Activated naive CD4-positive, alpha-beta T cell treated with anti-CD3 and anti-CD28 coated beads, Interleukin-2, amount 50 U/mL, for 16 hours (primary cell): Measurements from ENCODE around the gene CCDC88B.

ENCODE experiments used
- DNase-seq: peaks from one replicate; pipeline ENCODE4 v3.0.0-alpha.2; 2020

The CCDC88B gene, protein sequence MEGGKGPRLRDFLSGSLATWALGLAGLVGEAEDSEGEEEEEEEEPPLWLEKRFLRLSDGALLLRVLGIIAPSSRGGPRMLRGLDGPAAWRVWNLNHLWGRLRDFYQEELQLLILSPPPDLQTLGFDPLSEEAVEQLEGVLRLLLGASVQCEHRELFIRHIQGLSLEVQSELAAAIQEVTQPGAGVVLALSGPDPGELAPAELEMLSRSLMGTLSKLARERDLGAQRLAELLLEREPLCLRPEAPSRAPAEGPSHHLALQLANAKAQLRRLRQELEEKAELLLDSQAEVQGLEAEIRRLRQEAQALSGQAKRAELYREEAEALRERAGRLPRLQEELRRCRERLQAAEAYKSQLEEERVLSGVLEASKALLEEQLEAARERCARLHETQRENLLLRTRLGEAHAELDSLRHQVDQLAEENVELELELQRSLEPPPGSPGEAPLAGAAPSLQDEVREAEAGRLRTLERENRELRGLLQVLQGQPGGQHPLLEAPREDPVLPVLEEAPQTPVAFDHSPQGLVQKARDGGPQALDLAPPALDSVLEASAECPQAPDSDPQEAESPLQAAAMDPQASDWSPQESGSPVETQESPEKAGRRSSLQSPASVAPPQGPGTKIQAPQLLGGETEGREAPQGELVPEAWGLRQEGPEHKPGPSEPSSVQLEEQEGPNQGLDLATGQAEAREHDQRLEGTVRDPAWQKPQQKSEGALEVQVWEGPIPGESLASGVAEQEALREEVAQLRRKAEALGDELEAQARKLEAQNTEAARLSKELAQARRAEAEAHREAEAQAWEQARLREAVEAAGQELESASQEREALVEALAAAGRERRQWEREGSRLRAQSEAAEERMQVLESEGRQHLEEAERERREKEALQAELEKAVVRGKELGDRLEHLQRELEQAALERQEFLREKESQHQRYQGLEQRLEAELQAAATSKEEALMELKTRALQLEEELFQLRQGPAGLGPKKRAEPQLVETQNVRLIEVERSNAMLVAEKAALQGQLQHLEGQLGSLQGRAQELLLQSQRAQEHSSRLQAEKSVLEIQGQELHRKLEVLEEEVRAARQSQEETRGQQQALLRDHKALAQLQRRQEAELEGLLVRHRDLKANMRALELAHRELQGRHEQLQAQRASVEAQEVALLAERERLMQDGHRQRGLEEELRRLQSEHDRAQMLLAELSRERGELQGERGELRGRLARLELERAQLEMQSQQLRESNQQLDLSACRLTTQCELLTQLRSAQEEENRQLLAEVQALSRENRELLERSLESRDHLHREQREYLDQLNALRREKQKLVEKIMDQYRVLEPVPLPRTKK (N-terminal part only)

GRCh38 chr11:64339754-64340408 is at the start of gene CCDC88B:
TSS of gene CCDC88B (plus strand) at chr11:64340204. CDS start at chr11:64340267, 63 bp downstream.
- DNase-seq, result peak; percentile 82

GRCh38 chr11:64290352-64291261 is 49.4 kb upstream of the CCDC88B start:
- no peak for DNase-seq

DNA sequence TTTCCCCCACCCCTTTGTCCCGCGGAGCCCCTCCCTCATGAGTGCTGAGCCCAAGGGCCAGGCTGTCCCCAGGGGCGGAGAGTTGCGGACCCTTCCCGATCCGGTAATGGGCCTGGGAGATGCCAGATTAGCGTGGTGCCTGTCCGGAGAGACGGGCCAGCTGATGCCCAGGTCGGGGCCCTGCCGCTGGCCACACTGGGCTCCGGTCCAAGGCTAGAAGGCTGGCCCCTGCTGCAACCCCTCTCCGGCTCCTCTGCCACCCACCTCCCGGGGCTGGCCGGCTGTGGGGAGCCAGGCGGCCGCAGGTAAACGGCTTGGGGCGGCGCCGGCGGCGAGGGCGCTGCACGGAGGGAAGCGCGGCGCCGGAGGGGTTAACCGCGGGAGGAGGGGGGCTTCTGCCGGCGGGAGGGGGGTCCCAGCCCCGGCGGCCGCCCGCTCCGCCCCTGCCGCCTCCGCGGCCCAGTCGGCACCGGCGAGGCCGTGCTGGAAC is 48.7 kb upstream of the CCDC88B start, which contains the start of gene KCNK4:
KCNK4 (plus strand) TSS at position 41 of the 490 bp plus-strand sequence. CDS start 1,717 bp downstream, outside the sequence.
- no peak for DNase-seq

GRCh38 chr11:64291752-64292459 is 48.1 kb upstream of the CCDC88B start:
- DNase-seq, result peak; percentile 39

GRCh38 chr11:64292460-64293254 is 47.3 kb upstream of the CCDC88B start:
- no peak for DNase-seq

GRCh38 chr11:64294774-64295173 is 45.2 kb upstream of the CCDC88B start:
- DNase-seq, result no peak

GRCh38 chr11:64295760-64296159 is 44.2 kb upstream of the CCDC88B start:
- DNase-seq, result no peak

DNA sequence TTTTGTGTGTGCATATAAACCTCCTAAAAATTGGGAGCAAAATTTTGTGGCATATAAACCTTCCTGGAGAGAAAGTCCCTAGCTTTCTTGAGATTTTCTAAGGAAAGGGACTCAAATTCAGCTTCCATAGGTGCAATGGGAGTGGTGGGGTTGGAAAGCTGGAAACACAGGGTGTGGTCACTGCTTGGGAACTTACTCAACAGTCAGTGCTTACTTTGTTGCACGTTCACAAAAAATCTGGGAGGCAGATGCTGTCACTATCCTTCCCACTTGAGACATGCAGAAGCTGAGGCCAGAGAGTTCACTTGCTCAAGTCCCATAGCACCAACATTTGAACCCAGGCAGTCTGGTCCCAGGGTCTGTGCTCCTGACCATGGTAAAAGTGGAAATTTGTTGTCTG is 43.8 kb upstream of the CCDC88B start:
- no peak for DNase-seq

DNA sequence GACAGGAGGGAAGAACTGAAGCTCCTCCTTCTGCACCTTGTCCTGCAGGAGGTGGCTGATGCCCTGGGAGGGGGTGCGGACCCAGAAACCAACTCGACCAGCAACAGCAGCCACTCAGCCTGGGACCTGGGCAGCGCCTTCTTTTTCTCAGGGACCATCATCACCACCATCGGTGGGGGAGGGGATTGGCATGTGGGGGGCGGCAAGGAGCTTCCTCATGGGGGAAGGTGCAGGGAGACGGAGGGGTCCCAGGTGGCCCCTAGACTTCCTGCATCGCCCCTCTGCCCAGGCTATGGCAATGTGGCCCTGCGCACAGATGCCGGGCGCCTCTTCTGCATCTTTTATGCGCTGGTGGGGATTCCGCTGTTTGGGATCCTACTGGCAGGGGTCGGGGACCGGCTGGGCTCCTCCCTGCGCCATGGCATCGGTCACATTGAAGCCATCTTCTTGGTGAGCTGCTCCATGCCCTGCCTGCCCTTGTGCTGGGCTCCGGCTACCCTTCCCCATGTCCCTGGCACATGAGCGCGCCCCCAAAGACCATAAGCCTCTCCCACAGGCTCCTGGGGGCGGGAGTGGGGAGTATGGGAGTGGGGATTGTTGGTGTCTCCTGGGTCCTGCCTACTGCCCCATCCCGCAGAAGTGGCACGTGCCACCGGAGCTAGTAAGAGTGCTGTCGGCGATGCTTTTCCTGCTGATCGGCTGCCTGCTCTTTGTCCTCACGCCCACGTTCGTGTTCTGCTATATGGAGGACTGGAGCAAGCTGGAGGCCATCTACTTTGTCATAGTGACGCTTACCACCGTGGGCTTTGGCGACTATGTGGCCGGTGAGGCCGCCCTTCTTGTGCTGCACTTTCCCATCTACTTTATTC is 42.9 kb upstream of the CCDC88B start:
- DNase-seq, result no peak

GRCh38 chr11:64297699-64298358 is 42.2 kb upstream of the CCDC88B start:
- DNase-seq, result no peak

GRCh38 chr11:64298966-64299846 is 40.8 kb upstream of the CCDC88B start:
- no peak for DNase-seq

- DNase-seq, result no peak
Measured at GRCh38 chr11:64299847-64300648, 40.0 kb upstream of the CCDC88B start, which contains the start of gene CATSPERZ. TSS of gene CATSPERZ (plus strand) at chr11:64300358. CDS start at chr11:64300411, 53 bp downstream.

GRCh38 chr11:64303109-64304031 is 36.6 kb upstream of the CCDC88B start:
- no peak for DNase-seq

DNA sequence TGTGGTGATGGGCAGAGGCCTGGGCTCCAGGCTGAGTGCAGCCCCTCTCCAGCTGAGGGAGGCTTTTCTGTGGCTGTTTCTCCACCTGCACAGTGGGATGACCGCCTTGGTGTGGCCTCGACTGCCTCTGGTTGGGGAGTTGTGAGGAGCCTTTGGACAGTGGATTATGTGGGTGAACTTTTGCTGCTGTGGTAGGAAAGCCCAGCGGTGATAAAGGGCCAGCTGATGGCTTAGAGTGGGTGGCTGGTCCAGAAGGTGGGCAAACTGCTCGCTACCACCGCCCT is 36.0 kb upstream of the CCDC88B start:
- no peak for DNase-seq
